DOHH2 (cell line): Measurements from ENCODE around the gene PHPT1.

Experiments
- H3F3A ChIP-seq: fragments of 200-600 bp; sonication (generic), shearing (Covaris generic); 2 replicates; pipeline ENCODE4 v1.6.0; 2016; ENCODE audit warnings: antibody characterized with exemption, mild to moderate bottlenecking; ENCODE audit not compliant: control insufficient read depth, insufficient read depth
- H3K27ac ChIP-seq: fragments of 200-600 bp; sonication (generic); 2 replicates; pipeline ENCODE4 v1.5.1; 2014; ENCODE audit warnings: low read depth, mild to moderate bottlenecking, low read length, moderate library complexity
- H3K27me3 ChIP-seq: fragments of 200-600 bp; sonication (generic); 2 replicates; pipeline ENCODE4 v1.6.1; 2014; ENCODE audit warnings: mild to moderate bottlenecking, low read length, mixed read lengths; ENCODE audit not compliant: control insufficient read depth
- H3K36me3 ChIP-seq: fragments of 200-600 bp; sonication (generic); 2 replicates; pipeline ENCODE4 v1.6.1; 2014; ENCODE audit warnings: mild to moderate bottlenecking, low read length, moderate library complexity, mixed read lengths; ENCODE audit not compliant: control insufficient read depth
- H3K4me1 ChIP-seq: fragments of 200-600 bp; sonication (generic); 2 replicates; pipeline ENCODE4 v1.6.1; 2014; ENCODE audit warnings: mild to moderate bottlenecking, low read length, mixed read lengths; ENCODE audit not compliant: control insufficient read depth
- H3K4me2 ChIP-seq: fragments of 200-600 bp; sonication (generic); 2 replicates; pipeline ENCODE4 v1.6.0; 2014; ENCODE audit warnings: mild to moderate bottlenecking, low read length, moderate library complexity
- H3K4me3 ChIP-seq: fragments of 200-600 bp; sonication (generic); 2 replicates; pipeline ENCODE4 v1.5.1; 2014; ENCODE audit warnings: mild to moderate bottlenecking, low read length, mixed read lengths
- H3K79me2 ChIP-seq: fragments of 200-600 bp; sonication (generic); 2 replicates; pipeline ENCODE4 v1.6.1; 2014; ENCODE audit warnings: mild to moderate bottlenecking, low read length, mixed read lengths; ENCODE audit not compliant: control insufficient read depth
- H3K9me2 ChIP-seq: fragments of 200-600 bp; sonication (generic); replicated peaks from 2 replicates; pipeline ENCODE4 v1.6.1; 2014; ENCODE audit warnings: mild to moderate bottlenecking, low read length, mixed read lengths; ENCODE audit not compliant: control insufficient read depth
- H3K9me3 ChIP-seq: fragments of 200-600 bp; sonication (generic); 2 replicates; pipeline ENCODE4 v1.6.1; 2014; ENCODE audit warnings: antibody characterized with exemption, low read length, mixed read lengths; ENCODE audit not compliant: control insufficient read depth, insufficient read depth
- H4K20me1 ChIP-seq: fragments of 200-600 bp; sonication (generic); 2 replicates; pipeline ENCODE4 v1.6.0; 2014; ENCODE audit warnings: low read depth, mild to moderate bottlenecking, antibody characterized with exemption, low read length, moderate library complexity; ENCODE audit not compliant: control insufficient read depth, insufficient read depth
- CTCF ChIP-seq: fragments of 200-600 bp; sonication (generic); IDR thresholded peaks from one replicate; pipeline ENCODE4 v1.5.1; 2014; ENCODE audit warnings: antibody characterized with exemption, mild to moderate bottlenecking, low read depth, low read length; ENCODE audit not compliant: poor library complexity, severe bottlenecking
- EZH2phosphoT487 ChIP-seq: fragments of 200-600 bp; sonication (generic); IDR thresholded peaks from 2 replicates; pipeline ENCODE4 v1.6.1; 2017; ENCODE audit warnings: borderline replicate concordance, mild to moderate bottlenecking, antibody characterized with exemption, low read length, moderate library complexity, mixed read lengths

Gene PHPT1

GRCh38 chr9:136803551-136804508 is 45.4 kb upstream of the PHPT1 start:
- Histone ChIP-seq H3F3A (0 out of 2 replicates have a peak, but pooled peaks cover 7% of the 10 kb centered on the region), H3K9me2 (no peaks in the 10 kb centered on the region), H3K4me1 (peaks cover 38% of the 10 kb centered on the region), H3K9me3 (no peaks in the 10 kb centered on the region), H3K27ac (no peak overlapping the region), H4K20me1 (no peaks in the 10 kb centered on the region; the same call in 1 of the 2 replicates), H3K4me2 (no peak overlapping the region), H3K36me3 (peaks cover 24% of the 10 kb centered on the region), H3K27me3 (peaks cover 23% of the 10 kb centered on the region), H3K4me3 (no peak overlapping the region), H3K79me2 (peaks cover 22% of the 10 kb centered on the region)
- TF ChIP-seq CTCF: no peak
- no peak for TF ChIP-seq EZH2phosphoT487

- H3F3A ChIP-seq: 0 out of 2 replicates have a peak, but pooled peaks cover 7% of the 10 kb centered on the region
- peaks cover 15% of the 10 kb centered on the region for H3K27me3 ChIP-seq
- H3K27ac ChIP-seq: no peak overlapping the region
- peaks cover 6% of the 10 kb centered on the region for H4K20me1 ChIP-seq
- H3K9me3 ChIP-seq: no peaks in the 10 kb centered on the region
- TF ChIP-seq EZH2phosphoT487: no peak
- no peak for TF ChIP-seq CTCF
- no peaks in the 10 kb centered on the region for H3K9me2 ChIP-seq
- H3K4me3 ChIP-seq: no peak overlapping the region
- peaks cover 32% of the 10 kb centered on the region for H3K36me3 ChIP-seq
- peaks cover 40% of the 10 kb centered on the region for H3K4me1 ChIP-seq
- peaks cover 30% of the 10 kb centered on the region for H3K79me2 ChIP-seq
- no peak overlapping the region for H3K4me2 ChIP-seq
Measured at GRCh38 chr9:136804509-136805206, 44.6 kb upstream of the PHPT1 start.

GRCh38 chr9:136805207-136805740 is 43.9 kb upstream of the PHPT1 start:
- no peak overlapping the region for H3K27ac ChIP-seq
- H3K36me3 ChIP-seq: peaks cover 38% of the 10 kb centered on the region
- peaks cover 41% of the 10 kb centered on the region for H3K4me1 ChIP-seq
- no peaks in the 10 kb centered on the region for H3K9me3 ChIP-seq
- no peaks in the 10 kb centered on the region for H3K9me2 ChIP-seq
- TF ChIP-seq EZH2phosphoT487: no peak
- no peak for TF ChIP-seq CTCF
- H3K27me3 ChIP-seq: peaks cover 13% of the 10 kb centered on the region
- peaks cover 8% of the 10 kb centered on the region for H4K20me1 ChIP-seq
- no peak overlapping the region for H3K4me3 ChIP-seq
- peaks cover 37% of the 10 kb centered on the region for H3K79me2 ChIP-seq
- no peak overlapping the region for H3K4me2 ChIP-seq
- H3F3A ChIP-seq: 0 out of 2 replicates have a peak, but pooled peaks cover 6% of the 10 kb centered on the region
